Measurements from ENCODE around the gene LRRC8A.
"Not testable (repeated sequence)": the region's sequence is repeated elsewhere in the genome, so short reads cannot be mapped to it uniquely, and the experiment has no call there.

Gene LRRC8A

DNA sequence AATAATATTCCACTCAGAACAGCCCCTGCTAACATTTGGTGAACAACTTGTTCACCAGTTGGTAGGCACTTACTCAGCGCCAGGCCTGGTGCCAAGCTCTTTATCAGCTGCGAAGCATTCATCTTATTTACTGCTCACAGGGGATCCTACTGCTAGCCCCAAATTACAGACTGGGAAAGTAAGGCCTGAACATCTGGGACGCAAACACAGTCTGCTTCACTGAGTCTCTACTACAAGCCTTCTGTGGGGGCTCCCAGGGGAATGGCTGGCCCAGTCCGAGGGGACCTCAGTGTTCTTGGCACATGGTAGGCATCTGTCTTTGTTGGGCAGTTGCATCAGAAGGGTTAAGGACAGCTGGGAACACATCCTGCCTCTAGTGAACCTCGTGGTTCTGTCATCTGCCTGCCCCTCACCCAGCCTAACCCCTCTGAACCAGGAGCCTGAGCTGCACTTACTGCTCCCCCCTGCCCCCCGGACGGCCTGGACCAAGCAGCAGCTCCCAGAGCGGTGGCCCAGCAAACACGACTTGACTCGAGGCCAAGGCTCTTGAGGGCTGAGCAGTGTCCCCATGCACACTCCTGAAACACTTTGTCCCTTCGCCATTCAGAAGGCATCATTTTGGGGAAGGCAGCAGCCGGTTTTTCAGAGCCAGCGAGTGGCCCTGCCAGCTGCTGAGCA is 38.6 kb downstream of the LRRC8A start, which contains the start of gene PHYHD1:
PHYHD1 (plus strand) TSS at position 602 of the 678 bp plus-strand sequence. CDS start 1,342 bp downstream, outside the sequence.
- no peak for DNase-seq (ENCODE audit: low read depth in 2 of 2, low spot score in 1 of 2)

DNA sequence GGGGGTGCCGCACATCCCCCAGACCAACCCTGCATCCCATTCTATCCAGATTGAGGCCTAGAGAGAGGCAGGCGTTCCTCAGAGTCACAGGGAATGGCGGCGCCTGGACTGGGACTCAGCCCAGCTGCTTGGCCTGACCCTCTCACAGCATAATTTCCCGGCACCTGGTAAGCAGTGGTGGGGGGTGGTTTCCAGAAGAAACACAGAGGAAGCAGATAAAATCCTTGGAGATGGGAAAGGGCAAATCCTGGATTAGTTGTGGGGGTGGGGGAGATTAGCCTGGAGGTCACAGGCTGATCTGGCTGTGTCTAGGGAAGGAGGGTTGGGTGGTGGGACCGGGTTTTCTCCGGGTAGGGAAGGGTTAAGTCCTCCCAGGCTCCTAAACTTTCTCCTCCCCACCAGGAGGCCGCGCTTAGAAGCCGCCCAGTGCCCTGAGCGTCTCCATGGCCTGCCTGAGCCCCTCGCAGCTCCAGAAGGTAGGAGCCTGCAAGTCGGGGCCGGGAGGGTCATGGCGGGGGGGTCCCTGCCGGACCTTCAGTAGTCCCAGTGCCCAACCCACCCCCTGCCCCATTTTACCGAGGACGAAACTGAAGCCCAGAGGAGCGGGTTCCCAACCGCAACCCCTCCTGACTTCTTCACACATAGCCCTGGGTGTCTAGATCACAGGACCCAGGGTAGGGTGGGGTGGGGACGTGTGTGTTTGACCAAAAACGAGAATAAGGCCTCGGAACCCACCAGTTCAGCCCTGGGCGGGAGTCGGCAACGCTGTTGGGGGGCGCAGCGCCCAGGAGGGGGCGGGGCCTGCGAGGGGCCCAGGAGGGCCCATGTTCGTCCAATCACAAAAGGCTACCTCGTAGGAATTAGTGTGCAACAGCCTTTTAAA is 40.2 kb downstream of the LRRC8A start:
- no peak for DNase-seq (ENCODE audit: low read depth in 2 of 2, low spot score in 1 of 2)

DNA sequence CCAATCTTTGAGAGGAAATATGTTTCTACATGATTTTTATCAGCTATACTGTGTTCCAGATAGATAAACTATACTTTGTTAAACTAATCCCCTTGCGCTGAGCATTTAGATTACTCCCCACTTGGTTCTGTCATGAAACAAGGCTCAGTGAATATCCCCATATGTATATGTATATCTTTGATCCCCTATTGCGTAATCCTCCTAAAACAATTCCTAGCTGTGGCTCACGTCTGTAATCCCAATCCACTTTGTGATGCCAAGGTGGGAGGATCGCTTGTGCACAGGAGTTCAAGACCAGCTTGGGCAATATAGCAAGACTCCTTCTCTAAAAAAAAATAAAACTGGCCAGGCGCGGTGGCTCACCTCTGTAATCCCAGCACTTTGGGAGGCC is 41.6 kb downstream of the LRRC8A start:
- DNase-seq (ENCODE audit: low read depth in 2 of 2, low spot score in 1 of 2): no peak

DNA sequence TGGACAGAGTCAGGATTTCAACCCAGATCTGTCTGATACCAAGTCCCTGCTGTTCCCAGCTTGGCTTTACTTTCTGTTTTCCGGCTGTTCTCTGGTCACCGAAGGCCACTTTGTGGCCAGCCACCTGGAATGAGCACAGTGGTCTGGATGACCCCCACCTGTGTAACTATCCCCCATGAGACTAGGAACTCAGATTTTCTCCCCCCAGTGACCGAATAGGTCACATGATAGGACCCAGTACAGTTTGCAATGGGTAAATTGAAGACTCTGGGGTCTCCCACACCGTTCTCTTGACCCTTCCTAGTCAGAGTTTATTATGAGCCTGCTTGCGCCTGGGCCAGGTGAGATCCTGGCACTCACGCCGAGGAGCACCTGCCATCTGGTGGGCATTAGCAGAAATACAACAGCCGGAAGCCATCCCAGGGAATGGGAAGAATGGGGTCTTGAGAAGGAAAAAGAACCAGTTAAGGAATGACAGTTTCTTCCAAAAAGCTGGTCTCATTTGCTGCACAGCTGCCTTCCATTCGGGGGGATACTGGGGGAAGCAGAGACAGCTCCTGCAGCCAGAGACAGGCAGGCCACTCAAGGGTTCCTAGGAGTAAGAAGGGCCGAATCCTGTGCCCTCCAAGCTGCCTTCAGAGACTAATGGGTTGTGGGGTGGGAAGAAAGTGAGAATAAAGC is 45.9 kb downstream of the LRRC8A start:
- DNase-seq (ENCODE audit: low read depth in 2 of 2, low spot score in 1 of 2): peak in 1 of 2 donors; percentile 28

DNA sequence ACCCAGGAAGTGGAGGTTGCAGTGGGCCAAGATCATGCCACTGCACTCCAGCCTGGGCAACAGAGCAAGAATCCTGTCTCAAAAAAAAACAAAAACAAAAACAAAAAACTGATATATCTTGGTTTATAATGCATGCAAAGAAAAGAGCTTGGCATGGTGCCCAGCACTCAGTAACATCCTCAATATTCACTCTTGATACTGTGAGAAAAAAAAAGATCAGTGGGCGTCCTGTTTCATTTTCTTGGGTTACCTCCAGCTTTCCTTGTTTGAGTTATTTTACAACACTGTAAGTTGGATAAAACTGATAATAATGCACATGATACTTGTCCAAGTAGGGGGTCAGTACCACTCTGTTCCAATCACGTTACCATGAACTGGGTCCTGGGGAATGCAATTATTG is 46.7 kb downstream of the LRRC8A start:
- DNase-seq (ENCODE audit: low read depth in 2 of 2, low spot score in 1 of 2): no peak

DNA sequence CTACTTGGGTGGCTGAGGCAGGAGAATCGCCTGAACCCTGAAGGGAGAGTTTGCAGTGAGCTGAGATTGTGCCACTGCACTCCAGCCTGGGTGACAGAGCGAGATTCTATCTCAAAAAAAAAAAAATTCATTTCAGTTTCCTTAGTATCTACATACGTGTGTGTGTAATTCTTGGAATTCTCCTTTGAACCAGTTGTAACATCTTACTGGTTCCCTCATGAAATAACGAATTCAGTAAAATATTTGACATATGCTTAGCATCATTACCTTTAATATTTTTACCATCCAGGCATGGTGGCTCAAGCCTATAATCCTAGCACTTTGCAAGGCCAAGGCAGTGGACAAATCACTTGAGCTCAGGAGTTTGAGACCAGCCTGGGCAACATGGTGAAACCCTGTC is 47.6 kb downstream of the LRRC8A start:
- DNase-seq (ENCODE audit: low read depth in 2 of 2, low spot score in 1 of 2): no peak

DNA sequence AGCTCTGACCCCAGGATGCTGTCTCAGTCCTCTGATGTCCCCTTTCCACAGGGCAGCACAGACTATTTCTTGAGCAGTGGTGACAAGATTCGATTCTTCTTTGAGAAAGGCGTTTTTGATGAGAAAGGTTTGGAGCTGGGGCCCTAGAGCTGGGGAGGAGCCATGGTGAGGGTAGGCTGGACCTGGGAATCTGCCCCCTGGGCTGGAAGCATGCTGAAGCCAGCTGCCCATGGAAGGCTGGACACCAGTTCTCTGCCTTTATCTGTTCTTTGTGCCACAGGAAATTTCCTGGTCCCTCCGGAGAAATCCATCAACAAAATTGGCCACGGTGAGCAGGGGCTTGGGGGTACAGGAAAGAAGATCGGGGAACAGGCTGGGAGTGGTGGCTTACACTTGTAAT is 51.8 kb downstream of the LRRC8A start:
- DNase-seq (ENCODE audit: low read depth in 2 of 2, low spot score in 1 of 2): no peak

DNA sequence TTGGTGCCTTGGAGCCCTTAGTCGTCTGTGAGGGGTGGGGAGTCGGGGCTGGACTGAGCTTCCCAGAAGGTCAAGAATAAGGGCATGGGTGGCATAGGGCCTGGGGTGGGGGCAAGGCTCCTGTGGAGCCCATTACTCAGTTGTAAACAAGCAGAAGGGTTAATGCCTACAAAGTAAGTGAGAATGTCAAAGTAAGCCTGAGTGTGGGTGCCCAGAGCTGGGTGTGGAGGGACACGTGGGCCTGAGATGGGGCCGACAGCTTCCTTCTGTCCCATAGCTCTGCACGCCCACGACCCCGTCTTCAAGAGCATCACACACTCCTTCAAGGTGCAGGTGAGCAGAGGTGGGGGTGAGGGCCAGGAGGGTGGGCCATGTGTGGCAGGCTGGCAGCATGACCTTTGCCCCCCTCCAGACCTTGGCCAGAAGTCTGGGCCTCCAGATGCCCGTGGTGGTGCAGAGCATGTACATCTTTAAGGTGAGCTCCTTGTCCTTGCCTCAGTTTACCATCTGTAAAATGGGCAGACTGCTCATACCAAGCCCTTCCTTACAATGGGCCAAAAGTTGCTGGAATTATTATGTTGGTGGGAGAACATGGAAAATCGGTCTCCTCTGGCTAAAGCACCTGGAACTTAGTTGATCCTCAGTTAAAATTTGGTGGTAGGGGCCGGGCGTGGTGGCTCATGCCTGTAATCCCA is 54.4 kb downstream of the LRRC8A start:
- DNase-seq (ENCODE audit: low read depth in 2 of 2, low spot score in 1 of 2): no peak

DNA sequence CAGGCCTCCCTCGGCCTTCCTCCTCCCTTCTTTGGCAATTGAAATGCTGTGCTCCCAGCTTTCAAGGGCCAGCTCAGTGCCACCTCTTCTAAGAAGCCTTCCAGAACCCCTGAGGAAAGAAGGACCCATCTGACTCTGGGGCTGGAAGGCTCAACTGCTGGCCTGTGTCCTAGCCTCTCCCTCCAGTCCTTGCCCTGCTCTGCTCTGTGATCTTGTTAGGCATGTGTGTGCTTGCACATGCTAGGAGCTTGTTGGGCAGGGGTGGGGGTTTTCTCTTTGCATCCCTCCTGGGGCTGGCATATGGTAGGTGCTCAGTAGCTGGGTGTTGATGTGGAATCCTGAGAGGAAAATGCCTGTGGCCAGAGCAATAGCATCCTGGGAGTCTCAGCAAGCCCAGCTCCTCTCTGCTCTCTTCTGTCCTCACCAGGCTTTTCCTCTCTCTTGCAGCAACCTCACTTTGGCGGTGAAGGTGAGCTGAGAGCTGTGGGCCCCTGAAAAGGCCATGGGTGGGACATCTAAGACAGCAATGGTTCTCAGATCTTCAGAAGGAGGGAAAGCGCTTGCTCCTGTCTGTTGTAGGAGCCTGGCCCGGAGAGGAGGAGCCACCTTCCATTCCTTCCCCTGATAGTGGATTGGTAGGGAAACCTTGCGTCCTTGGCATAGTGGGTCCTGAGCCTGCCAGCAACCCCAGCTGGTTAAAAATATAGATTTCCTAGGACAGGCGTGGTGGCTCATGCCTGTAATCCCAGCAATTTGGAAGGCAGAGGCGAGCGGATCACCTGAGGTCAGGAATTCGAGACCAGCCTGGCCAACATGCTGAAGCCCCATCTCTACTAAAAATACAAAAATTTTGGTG is 55.6 kb downstream of the LRRC8A start:
- DNase-seq (ENCODE audit: low read depth in 2 of 2, low spot score in 1 of 2): no peak

DNA sequence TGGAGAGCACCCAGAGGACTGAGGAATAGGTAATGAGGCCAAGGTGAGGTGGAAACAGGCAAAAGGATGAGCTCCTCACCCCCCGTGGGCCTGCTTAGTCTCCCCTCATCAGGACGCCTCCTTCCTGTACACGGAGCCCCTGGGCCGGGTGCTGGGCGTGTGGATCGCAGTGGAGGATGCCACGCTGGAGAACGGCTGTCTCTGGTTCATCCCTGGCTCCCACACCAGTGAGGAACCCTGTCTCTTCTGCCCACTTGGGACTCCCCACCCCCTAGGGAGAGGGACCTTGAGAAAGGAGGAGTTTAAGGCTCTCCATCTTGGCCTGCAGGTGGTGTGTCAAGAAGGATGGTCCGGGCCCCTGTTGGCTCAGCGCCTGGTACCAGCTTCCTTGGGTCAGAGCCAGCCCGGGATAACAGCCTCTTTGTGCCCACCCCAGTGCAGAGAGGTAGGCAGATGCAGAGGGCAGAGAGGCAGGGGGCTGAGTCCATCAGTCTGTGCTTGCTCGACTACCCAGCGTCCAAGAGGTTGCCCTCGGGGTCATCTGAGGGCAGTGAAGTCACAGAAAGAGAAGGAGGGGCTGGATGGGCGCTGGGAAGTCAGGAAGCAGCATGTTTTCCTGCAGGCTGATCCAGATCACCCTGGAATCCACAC is 58.5 kb downstream of the LRRC8A start:
- DNase-seq (ENCODE audit: low read depth in 2 of 2, low spot score in 1 of 2): no peak

DNA sequence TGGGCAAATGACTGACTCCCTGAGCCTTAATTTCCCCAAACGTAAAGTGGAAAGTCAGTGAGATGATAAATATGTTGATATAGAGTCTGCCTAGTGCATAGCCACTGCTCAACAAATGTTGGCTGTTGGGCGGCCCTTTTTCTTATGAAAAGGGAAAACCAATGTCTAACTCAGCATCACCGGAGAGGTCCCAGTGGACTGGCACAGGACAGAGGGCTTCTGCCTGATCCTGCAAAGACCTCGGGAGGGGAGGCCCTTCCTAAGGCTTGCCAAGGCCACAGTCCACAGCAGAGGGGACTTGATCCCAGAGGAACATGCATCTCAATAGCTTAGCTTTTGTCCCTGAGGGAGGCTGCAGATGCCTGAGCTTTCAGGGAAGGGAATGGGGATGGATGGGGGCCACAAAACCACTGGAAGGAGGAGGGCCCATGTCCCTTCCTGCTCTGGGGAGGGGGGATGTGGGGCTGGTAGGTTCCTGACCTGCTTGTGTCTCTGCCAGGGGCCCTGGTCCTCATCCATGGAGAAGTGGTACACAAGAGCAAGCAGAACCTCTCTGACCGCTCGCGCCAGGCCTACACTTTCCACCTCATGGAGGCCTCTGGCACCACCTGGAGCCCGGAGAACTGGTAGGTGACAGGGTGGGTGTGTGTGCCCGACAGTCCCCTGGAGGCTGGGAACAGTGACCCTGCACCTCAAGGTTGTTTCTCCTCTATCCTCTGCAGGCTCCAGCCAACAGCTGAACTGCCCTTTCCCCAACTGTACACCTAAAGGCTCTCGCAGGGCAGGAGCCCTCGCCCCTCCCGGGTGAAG is 59.2 kb downstream of the LRRC8A start:
- no peak for DNase-seq (ENCODE audit: low read depth in 2 of 2, low spot score in 1 of 2)

DNA sequence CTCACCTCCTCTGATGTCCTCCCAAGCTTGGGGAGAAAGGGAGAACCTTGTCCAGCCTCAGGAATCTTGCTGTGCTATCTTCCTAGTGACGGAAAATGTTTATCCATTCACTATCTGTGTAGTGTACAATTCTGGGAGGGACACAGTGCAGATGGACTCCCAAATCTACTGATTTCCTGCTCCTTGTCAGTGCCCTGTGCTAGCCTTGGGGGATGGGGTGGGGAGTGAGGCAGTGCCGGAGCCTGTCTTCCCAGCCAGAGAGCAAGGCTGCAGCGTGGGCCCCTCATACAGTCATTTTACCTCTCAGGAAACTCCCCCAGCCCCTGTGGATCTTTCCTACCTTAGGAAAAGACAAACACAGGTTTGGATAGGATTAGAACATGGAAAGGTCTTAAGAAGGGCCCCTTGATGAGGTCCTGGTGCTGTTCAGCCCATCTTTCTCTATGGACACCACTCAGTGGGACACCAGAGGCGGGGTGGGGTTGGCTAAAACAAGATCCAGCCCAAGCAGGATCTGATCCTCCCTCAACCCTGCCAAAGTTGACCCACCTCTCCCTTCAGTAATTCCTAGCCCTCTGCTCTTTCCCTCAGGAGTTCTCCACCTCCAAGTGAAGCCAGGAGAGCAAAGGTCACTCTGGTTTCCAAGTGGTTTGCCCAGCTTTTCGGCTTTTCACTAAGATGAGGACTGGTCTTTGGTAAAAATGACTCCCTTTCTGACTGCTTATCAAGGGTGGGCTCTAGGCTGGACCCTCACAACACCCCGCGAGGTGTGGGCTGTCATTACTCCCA is 62.1 kb downstream of the LRRC8A start:
- DNase-seq (ENCODE audit: low read depth in 2 of 2, low spot score in 1 of 2): no peak

DNA sequence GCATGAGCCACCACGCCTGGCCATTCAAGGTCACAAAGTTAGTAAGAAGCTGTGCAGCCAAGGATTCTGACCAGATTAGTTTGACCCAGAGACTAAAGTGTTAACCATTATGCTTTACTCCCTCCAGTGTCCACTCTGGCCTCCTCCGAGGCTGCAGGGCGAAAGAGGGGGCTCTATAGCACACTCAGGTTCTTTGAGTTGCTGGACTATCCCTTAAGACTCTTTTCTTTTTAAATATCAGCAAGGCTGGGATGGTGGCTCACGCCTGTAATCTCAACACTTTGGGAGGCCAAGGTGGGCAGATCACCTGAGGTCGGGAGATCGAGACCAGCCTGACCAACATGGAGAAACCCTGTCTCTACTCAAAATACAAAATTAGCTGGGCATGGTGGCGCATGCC is 63.0 kb downstream of the LRRC8A start:
- not testable (repeated sequence) for DNase-seq (ENCODE audit: low read depth in 2 of 2, low spot score in 1 of 2)

DNA sequence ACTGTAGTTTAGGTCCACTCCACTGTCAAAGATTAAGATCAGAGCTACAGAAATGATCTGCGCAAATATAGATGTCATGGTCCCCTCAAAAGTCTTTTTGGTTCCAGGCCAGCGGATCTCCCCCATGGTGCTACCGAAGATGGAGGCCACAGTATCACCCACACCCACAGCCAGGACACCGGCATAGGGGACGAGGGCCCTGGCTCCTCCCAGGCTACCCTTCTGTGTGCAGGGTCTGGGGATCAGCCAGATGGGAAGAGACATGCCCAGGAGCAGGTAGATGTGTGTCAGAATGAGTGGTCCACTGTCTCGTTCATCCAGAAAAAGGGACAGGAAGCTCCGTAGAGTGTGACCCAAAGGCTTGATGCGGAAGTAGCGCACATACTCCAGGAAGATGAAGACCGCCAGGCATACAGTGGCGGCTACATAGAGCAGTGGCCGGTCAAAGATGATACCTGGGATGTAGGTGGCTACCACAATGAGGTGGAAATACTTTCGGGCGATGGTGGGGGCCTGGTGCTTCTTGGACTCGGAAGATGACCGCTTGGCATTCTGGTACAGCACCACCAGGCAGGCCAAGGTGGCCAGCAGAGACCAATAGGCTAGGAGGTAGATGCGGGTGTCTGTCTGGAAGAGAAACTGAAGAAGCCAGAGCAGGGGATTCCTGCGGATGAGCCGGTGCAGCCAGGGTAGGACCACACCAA is 64.0 kb downstream of the LRRC8A start:
- DNase-seq (ENCODE audit: low read depth in 2 of 2, low spot score in 1 of 2): no peak

DNA sequence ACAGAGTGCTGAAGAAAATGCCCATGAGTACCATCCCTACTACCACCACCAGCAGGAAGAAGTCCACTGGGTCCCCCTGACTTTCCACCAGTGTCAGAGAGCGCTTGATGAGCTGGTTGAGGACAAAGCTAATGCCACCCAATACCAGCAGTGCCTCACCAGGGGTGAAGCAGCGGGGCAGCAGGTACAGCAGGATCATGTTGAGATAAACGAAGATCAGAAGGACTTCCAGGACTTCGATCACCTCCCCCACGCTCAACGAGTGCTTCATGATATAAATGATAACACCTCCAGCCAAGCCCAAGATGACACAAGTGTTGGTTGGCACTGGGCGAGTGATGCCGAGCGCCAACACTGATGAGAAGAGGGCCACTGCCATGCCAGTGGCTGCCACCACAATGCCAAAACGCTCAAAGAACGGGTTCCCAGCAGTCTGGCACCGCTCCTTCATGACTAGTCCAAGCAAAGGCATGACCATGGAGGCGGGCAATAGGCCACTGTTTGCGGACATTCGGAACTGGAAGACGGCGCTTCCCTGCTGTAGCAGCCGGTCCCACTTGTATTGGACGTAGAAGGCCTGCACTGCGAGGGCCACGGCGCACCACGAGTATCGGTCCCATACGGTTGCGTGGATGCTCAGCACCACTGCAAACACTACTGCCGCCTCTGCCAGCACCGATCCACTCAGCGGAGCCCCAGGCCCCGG is 64.8 kb downstream of the LRRC8A start:
- DNase-seq (ENCODE audit: low read depth in 2 of 2, low spot score in 1 of 2): peak in 1 of 2 donors; percentile 2

DNA sequence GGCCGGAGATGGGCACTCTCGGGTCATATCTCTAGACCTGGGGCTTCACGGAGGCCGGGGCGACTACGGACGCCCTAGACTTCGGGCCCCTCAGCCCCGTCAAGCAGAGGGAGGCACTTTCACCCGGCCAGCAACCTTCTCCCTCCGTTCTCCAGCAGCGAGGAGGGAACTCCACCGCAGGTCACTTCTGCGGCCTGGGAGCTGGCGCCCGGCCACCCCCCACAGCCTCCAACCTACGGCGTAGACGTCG is 65.3 kb downstream of the LRRC8A start:
- no peak for DNase-seq (ENCODE audit: low read depth in 2 of 2, low spot score in 1 of 2)

Measured in stimulated activated CD8-positive, alpha-beta memory T cell treated with anti-CD3 and anti-CD28 coated beads, Interleukin-4, amount 100 ng/mL, for 4 hours (primary cell).